Stomach (tissue), 4 donors: ENCODE data around the gene FAU.

Experiments
- POLR2A ChIP-seq, 4 donors: fragments of 450-650 bp; IDR thresholded peaks; one replicate each; pipeline ENCODE4 v1.6.1; 2016; ENCODE audit warnings: antibody characterized with exemption in 4 of 4, control low read depth in 2 of 4, mild to moderate bottlenecking in 1 of 4, moderate library complexity in 1 of 4
- POLR2AphosphoS5 ChIP-seq, 3 donors: sonication (generic); formaldehyde crosslinking; IDR thresholded peaks; one replicate each; pipeline ENCODE4 v1.6.1; 2016; ENCODE audit warnings: antibody characterized with exemption in 3 of 3
- TF ChIP-seq, protein P1 (sequence below), 7 experiments: fragments of 450-650 bp in 4 of 7; fragments of 200-600 bp in 3 of 7; sonication (generic) in 3 of 7; IDR thresholded peaks; one replicate each; pipeline ENCODE4 v1.5.1; 2016 to 2019; ENCODE audit warnings: antibody characterized with exemption in 7 of 7, control low read depth in 2 of 7, mild to moderate bottlenecking in 1 of 7

GRCh38 chr11:65117206-65118096 lies 4.5 kb downstream of the FAU start, which contains the start of gene ZNHIT2:
- TF ChIP-seq, protein P1, sequence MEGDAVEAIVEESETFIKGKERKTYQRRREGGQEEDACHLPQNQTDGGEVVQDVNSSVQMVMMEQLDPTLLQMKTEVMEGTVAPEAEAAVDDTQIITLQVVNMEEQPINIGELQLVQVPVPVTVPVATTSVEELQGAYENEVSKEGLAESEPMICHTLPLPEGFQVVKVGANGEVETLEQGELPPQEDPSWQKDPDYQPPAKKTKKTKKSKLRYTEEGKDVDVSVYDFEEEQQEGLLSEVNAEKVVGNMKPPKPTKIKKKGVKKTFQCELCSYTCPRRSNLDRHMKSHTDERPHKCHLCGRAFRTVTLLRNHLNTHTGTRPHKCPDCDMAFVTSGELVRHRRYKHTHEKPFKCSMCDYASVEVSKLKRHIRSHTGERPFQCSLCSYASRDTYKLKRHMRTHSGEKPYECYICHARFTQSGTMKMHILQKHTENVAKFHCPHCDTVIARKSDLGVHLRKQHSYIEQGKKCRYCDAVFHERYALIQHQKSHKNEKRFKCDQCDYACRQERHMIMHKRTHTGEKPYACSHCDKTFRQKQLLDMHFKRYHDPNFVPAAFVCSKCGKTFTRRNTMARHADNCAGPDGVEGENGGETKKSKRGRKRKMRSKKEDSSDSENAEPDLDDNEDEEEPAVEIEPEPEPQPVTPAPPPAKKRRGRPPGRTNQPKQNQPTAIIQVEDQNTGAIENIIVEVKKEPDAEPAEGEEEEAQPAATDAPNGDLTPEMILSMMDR (IDR thresholded peaks at IDR 0.05): peak in 5 of 7 experiments; percentile 85 to 98 (median 95)
- TF ChIP-seq POLR2A (IDR thresholded peaks at IDR 0.05) (peak in 2 of 4 donors; percentile 30 to 31), POLR2AphosphoS5 (IDR thresholded peaks at IDR 0.05) (peak; percentile 50 to 92 (median 80))
